ENCODE data around the gene CLTB.

DNA sequence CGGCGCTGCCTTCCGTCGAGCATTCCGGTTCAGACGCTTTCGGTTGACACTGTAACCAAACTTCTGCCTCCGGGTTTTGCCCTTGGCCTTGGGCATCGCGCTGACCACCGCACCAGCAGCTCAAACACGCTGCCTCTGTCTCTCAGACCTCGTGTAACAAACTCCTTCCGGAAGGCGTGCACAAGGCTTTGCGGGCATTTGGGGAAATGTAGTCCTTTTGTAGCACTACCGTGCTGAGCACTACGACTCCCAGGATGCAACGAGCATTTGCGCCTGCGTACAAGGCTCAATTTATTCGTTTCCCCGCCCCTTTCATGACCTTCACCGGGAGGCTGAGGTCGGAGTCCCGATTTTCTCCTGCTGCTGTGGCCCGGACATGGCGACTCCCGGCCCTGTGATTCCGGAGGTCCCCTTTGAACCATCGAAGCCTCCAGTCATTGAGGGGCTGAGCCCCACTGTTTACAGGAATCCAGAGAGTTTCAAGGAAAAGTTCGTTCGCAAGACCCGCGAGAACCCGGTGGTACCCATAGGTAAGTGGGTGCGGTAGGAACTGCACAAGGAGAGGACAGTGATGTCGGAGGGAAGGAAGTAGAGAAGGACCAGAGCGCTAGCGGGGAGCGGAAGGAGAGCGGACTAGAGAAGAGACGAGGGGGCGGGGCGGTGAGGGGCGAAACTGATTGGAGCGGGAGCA lies 27.8 kb downstream of the CLTB start, which contains the start of the genes HIGD2A and NOP16:
- peak in 2 of 5 experiments; percentile 56 to 65 for TF ChIP-seq CTCF (IDR thresholded peaks at IDR 0.05)
- no peak for TF ChIP-seq EP300 (IDR thresholded peaks at IDR 0.05; ENCODE audit: low read depth)
- TF ChIP-seq POLR2A (IDR thresholded peaks at IDR 0.05): no peak
